Neutrophil (primary cell): ENCODE data around the gene PAM.

ENCODE experiments used
- H3K27ac ChIP-seq: fragments of 200-600 bp; sonication (generic); 2 replicates; pipeline ENCODE4 v1.5.1; 2016; ENCODE audit warnings: mild to moderate bottlenecking, moderate library complexity
- H3K27me3 ChIP-seq: fragments of 200-600 bp; sonication (generic); 2 replicates; pipeline ENCODE4 v1.6.0; 2016; ENCODE audit warnings: mild to moderate bottlenecking
- H3K36me3 ChIP-seq: fragments of 200-600 bp; sonication (generic); 2 replicates; pipeline ENCODE4 v1.5.1; 2017
- H3K4me1 ChIP-seq, 2 experiments: fragments of 200-600 bp in 1 of 2; sonication (generic) in 1 of 2; 1 replicate in 1 of 2; 2 replicates in 1 of 2; pipeline versions ENCODE4 v1.5.1 to v1.6.1; 2013 to 2016; ENCODE audit warnings: low read depth in 1 of 2, low read length in 1 of 2, mild to moderate bottlenecking in 1 of 2, moderate library complexity in 1 of 2; ENCODE audit not compliant: control insufficient read depth in 1 of 2, insufficient read depth in 1 of 2
- H3K4me3 ChIP-seq, 2 experiments: fragments of 200-600 bp in 1 of 2; sonication (generic) in 1 of 2; 1 replicate in 1 of 2; 2 replicates in 1 of 2; pipeline ENCODE4 v1.5.1; 2013 to 2016; ENCODE audit warnings: low read depth in 1 of 2, low read length in 1 of 2, mild to moderate bottlenecking in 1 of 2, moderate library complexity in 1 of 2
- H3K9me3 ChIP-seq: fragments of 200-600 bp; sonication (generic); 2 replicates; pipeline ENCODE4 v1.5.1; 2016
- CTCF ChIP-seq: fragments of 200-600 bp; sonication (generic); IDR thresholded peaks from 2 replicates; pipeline ENCODE4 v1.5.1; 2016; ENCODE audit warnings: antibody characterized with exemption

PAM gene

GRCh38 chr5:102922799-102923477, 167.8 kb downstream of the PAM start:
- TF ChIP-seq CTCF = no peak
- Histone ChIP-seq H3K27me3 (no peaks in the 10 kb centered on the region), H3K9me3 (no peaks in the 10 kb centered on the region), H3K4me3 (no peak overlapping the region), H3K4me1 (no peaks in the 10 kb centered on the region), H3K36me3 (peaks cover 25% of the 10 kb centered on the region), H3K27ac (no peak overlapping the region)

DNA sequence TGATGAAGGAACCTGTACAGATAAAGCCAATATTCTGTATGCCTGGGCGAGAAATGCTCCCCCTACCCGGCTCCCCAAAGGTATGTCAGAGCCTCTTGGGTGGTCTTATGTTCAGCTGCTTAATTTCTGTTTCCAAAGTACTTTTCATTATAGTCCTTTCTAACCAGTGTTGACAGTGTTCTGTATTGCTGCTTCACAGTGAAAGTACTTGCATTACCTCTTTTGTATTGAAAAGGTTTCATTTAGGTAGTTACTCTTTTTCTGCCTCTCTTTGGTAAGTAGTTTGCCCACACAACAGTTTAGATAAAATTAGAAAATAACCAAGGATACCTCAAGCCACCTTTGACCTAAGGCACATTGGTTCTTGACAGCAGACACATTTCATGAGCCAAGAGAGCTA, 169.9 kb downstream of the PAM start:
- no peaks in the 10 kb centered on the region for H3K4me1 ChIP-seq
- TF ChIP-seq CTCF = no peak
- H3K27me3 ChIP-seq = no peaks in the 10 kb centered on the region
- H3K4me3 ChIP-seq = no peak overlapping the region
- H3K9me3 ChIP-seq = no peaks in the 10 kb centered on the region
- H3K36me3 ChIP-seq = peaks cover 25% of the 10 kb centered on the region
- no peak overlapping the region for H3K27ac ChIP-seq

GRCh38 chr5:102927007-102927406, 171.9 kb downstream of the PAM start:
- no peak for TF ChIP-seq CTCF
- Histone ChIP-seq H3K36me3 (peaks cover 25% of the 10 kb centered on the region), H3K27ac (no peak overlapping the region), H3K9me3 (no peaks in the 10 kb centered on the region), H3K27me3 (no peaks in the 10 kb centered on the region), H3K4me1 (no peaks in the 10 kb centered on the region), H3K4me3 (no peak overlapping the region)

DNA sequence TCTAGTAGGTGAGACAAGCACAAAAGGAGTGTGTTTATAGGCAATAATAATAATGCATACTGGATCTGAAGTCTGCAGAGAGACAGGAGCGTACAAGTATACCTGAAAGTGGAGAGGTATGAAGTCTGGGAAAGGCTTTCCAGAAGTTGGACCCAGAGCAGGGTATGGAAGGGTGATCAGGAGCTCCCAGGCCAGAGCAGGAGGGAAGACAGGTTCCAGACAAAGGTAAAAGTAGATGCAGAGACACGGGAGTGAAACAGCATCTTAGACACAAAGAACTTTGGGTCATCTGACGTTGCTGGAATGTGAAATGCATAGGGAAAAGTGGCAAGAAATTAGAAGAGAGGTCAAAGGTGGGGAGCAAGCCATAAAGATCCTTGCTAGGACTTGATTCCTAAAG, 175.1 kb downstream of the PAM start:
- no peak for TF ChIP-seq CTCF
- no peaks in the 10 kb centered on the region for H3K27me3 ChIP-seq
- no peaks in the 10 kb centered on the region for H3K4me1 ChIP-seq
- H3K27ac ChIP-seq = no peak overlapping the region
- no peak overlapping the region for H3K4me3 ChIP-seq
- peaks cover 20% of the 10 kb centered on the region for H3K36me3 ChIP-seq
- no peaks in the 10 kb centered on the region for H3K9me3 ChIP-seq

DNA sequence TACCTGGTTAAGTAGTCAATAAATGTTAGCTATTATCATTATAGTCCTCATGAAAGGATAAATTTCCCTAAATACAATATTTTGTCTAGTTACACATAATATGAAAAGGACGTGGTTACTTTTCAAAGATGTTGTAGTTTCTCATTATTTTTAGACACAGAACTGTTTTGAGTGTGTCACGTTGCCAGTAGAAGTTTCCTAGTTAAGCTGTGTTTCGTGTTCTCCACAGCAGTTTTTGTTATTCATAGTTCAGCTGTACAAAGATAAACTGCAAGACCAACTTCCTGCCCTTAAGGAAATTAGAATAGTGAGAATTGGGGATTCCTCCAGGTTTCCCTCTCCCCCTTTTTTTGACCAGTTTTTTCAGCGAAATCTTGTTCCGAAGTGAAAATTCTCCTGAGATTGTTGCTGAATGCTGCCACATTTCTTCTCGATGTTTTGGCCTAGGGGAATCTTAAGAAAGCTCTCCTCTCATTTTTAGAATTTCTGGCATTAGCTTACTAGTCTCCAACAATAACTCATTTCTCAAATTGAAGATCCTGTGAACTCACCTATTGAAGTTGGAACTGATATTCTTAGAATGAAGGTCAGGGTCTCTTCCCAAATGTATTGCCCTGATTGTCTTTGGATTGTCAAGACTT, 176.1 kb downstream of the PAM start:
- Histone ChIP-seq H3K4me3 (no peak overlapping the region), H3K36me3 (peaks cover 13% of the 10 kb centered on the region), H3K27me3 (no peaks in the 10 kb centered on the region), H3K4me1 (no peaks in the 10 kb centered on the region), H3K27ac (no peak overlapping the region), H3K9me3 (no peaks in the 10 kb centered on the region)
- TF ChIP-seq CTCF = no peak
